DMS 273 (cell line): ENCODE measurements around the gene KMT2B.

Source experiments
- DNase-seq: peaks from one replicate; lab custom pipeline; 2025; ENCODE audit not compliant: unreplicated experiment; lab: John Stamatoyannopoulos, UW

KMT2B gene

DNA sequence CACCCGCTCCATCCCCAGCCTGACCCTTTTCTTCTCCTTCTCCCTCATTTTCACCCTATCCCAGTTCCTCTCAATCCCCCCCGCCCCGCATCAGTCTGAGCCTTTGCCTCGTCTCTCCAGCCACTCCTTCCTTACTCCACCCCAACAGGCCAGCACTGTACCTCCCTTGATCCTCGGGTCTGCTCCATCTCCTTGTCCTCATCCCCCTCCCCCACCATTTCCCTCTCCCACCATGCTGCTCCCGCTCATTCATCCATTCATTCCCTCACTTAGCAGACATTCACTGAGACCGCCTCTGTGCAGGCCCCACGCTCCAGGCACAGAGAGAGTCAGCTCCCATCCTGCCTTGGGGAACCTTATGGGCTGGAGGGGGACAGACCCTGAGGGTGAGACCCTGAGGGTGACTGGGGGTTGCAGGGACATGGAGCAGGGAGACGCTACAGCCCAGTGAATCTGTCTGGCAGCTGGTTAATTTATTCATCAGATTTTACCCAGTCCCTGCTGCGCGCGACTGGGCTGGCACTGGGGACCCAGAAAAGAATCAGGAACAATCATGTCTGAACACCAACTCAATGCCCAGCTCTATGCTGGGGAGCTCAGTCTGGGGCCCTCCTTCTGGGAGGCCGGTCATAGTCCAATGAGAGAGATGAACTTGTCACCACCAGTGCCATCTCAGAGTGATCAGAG lies 58.4 kb downstream of the KMT2B start:
- no peak for DNase-seq

DNA sequence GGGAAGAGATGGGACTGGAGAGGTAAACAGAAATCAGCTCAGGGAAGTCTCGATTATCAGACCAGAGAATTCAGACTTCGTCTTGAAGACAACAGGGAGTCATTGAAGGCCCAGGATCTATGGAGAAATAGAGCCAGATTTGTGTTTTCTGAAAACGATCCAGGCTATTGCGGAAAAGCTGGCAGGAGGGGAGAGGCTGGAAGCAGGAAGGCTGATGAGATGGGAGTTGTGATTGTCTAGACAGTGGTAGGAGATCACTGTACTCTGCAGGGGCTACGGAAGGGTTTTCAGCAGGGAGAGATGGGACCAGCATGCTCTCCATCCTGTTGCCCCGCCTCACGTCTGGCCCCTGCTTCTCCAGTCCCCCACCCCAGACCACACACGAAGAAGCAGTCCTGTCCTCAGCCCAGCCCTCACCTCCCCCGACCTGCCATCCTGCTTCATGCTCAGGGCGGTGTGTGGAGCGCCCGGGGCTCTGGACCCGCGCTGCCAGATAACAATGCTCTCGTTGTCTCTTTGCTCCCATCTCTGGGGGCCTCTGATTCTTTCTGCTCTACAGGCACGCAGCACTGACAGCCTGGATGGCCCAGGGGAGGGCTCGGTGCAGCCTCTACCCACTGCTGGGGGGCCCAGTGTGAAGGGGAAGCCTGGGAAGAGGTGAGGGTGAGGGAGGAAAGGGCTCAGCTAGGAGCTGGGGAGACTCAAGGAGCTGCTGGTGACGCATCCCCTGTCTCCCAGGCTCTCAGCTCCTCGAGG lies 59.5 kb downstream of the KMT2B start:
- DNase-seq, result no peak

GRCh38 chr19:35777961-35778360 lies 60.2 kb downstream of the KMT2B start:
- no peak for DNase-seq

- DNase-seq, result no peak
Measured at GRCh38 chr19:35779033-35779432, 61.2 kb downstream of the KMT2B start.

GRCh38 chr19:35780058-35780457 lies 62.3 kb downstream of the KMT2B start:
- no peak for DNase-seq

DNA sequence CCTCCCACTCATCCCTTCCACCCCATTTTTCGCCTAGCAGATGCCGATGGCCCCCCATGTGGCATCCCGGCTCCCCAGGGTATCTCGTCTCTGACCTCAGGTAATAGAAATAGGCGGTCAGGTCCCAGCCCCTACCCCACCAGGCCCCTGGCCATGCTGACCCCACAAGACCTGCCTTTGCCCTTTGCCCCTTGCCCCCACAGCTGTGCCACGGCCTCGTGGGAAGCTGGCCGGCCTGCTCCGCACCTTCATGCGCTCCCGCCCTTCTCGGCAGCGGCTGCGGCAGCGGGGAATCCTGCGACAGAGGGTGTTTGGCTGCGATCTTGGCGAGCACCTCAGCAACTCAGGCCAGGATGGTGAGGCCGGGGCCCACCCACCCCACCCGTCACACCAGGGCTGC lies 62.9 kb downstream of the KMT2B start:
- DNase-seq, result no peak

- no peak for DNase-seq
Measured at GRCh38 chr19:35781650-35782049, 63.8 kb downstream of the KMT2B start.

DNA sequence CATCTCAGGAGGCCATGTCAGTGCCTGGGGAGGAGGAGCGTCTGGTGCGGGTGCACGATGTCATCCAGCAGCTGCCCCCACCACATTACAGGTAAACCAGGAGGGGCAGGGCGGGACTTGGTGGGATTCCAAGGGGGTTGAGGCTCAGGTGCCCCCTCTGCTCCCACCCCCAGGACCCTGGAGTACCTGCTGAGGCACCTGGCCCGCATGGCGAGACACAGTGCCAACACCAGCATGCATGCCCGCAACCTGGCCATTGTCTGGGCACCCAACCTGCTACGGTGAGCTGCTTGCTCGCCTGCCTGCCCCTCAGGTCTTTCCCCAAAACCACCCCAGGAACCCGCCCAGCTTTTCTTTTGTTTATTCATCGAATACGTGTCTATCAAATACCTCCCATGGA lies 64.8 kb downstream of the KMT2B start:
- no peak for DNase-seq

- DNase-seq, result no peak
Measured at GRCh38 chr19:35783469-35784434, 65.9 kb downstream of the KMT2B start.

DNA sequence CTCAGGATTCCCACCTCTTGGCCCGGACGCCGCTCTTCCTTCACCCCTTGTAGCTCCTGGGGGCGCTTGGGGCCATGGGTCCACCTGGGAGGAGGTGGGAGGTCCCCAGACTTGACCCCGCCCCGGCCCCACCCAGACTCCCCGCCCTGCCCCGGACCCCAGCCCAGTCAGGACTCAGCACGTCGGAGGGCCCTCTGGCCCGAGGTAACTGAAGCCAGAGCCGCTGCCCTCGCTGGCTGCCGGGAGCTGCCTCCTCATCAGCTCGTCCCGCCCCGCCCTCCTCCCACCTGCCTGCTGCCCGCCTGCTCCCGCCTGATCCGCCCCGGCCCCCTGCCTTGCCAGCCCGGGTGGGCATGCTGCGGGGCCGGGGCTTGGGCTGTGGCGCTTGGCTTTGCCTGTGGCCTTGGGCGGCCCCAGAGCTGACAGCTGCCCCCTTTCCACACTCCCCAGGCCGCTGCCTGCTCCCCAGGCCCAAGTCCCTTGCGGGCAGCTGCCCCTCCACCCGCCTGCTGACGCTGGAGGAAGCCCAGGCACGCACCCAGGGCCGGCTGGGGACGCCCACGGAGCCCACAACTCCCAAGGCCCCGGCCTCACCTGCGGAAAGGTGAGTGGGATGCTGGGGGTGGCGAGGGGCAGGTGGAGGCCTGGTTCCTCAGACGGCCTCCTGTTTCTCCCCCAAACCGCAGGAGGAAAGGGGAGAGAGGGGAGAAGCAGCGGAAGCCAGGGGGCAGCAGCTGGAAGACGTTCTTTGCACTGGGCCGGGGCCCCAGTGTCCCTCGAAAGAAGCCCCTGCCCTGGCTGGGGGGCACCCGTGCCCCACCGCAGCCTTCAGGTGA lies 66.9 kb downstream of the KMT2B start:
- no peak for DNase-seq

DNA sequence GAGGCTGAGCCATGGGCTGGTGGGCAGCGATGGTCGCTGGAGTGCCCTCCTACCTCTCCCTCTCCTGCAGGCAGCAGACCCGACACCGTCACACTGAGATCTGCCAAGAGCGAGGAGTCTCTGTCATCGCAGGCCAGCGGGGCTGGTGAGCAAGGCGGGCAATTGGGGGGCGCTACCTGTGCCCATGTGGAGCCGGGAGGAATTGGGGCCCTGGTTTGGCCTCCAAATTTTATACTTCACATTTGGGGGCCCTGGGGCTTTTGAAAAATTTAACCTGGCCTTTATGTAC lies 67.5 kb downstream of the KMT2B start:
- no peak for DNase-seq

GRCh38 chr19:35786299-35787160 lies 68.7 kb downstream of the KMT2B start:
- no peak for DNase-seq

DNA sequence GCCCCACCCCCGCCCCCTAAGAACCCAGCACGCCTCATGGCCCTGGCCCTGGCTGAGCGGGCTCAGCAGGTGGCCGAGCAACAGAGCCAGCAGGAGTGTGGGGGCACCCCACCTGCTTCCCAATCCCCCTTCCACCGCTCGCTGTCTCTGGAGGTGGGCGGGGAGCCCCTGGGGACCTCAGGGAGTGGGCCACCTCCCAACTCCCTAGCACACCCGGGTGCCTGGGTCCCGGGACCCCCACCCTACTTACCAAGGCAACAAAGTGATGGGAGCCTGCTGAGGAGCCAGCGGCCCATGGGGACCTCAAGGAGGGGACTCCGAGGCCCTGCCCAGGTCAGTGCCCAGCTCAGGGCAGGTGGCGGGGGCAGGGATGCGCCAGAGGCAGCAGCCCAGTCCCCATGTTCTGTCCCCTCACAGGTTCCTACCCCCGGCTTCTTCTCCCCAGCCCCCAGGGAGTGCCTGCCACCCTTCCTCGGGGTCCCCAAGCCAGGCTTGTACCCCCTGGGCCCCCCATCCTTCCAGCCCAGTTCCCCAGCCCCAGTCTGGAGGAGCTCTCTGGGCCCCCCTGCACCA lies 69.5 kb downstream of the KMT2B start:
- DNase-seq, result no peak
